ENCODE measurements around the gene PXMP4. TPM values are rescaled to one million over a fixed set of nuclear protein-coding genes. Genes with fewer than 3 reads are reported as not detected.
A peak's percentile ranks its signal among the peaks of the same experiment; 100 is the strongest.

PXMP4 gene
- 2.1 and 2.5 TPM in 2 replicates for total RNA-seq

GRCh38 chr20:33719989-33720709 lies at the start of gene PXMP4:
TSS of gene PXMP4 (minus strand) at chr20:33720310. CDS start at chr20:33720207, 103 bp downstream.
- H3K4me3 ChIP-seq (ENCODE audit: low read depth, low read length): peak within 1 kb of the TSS; percentile 82
- no peak for TF ChIP-seq CTCF (conservative IDR thresholded peaks at IDR 0.05; ENCODE audit: low read depth, low read length)
- DNase-seq (ENCODE audit: low read depth): peak; percentile 93

- no peak overlapping the region for H3K4me3 ChIP-seq (ENCODE audit: low read depth, low read length)
- TF ChIP-seq CTCF (conservative IDR thresholded peaks at IDR 0.05; ENCODE audit: low read depth, low read length): no peak
- DNase-seq (ENCODE audit: low read depth): no peak
These were observed 48.9 kb upstream of the PXMP4 start for GRCh38 chr20:33769043-33769442.

- TF ChIP-seq CTCF (conservative IDR thresholded peaks at IDR 0.05; ENCODE audit: low read depth, low read length): no peak
- H3K4me3 ChIP-seq (ENCODE audit: low read depth, low read length): no peak overlapping the region
- no peak for DNase-seq (ENCODE audit: low read depth)
These were observed 47.6 kb upstream of the PXMP4 start for GRCh38 chr20:33767777-33768138.

- H3K4me3 ChIP-seq (ENCODE audit: low read depth, low read length): no peak overlapping the region
- DNase-seq (ENCODE audit: low read depth): no peak
- no peak for TF ChIP-seq CTCF (conservative IDR thresholded peaks at IDR 0.05; ENCODE audit: low read depth, low read length)
These were observed 46.6 kb upstream of the PXMP4 start for GRCh38 chr20:33766686-33767085.

- no peak overlapping the region for H3K4me3 ChIP-seq (ENCODE audit: low read depth, low read length)
- no peak for TF ChIP-seq CTCF (conservative IDR thresholded peaks at IDR 0.05; ENCODE audit: low read depth, low read length)
- DNase-seq (ENCODE audit: low read depth): no peak
These were observed 45.5 kb upstream of the PXMP4 start for GRCh38 chr20:33765592-33765991.

- no peak for TF ChIP-seq CTCF (conservative IDR thresholded peaks at IDR 0.05; ENCODE audit: low read depth, low read length)
- H3K4me3 ChIP-seq (ENCODE audit: low read depth, low read length): no peak overlapping the region
- no peak for DNase-seq (ENCODE audit: low read depth)
These were observed 45.0 kb upstream of the PXMP4 start for GRCh38 chr20:33765099-33765498.

- no peak overlapping the region for H3K4me3 ChIP-seq (ENCODE audit: low read depth, low read length)
- TF ChIP-seq CTCF (conservative IDR thresholded peaks at IDR 0.05; ENCODE audit: low read depth, low read length): no peak
- no peak for DNase-seq (ENCODE audit: low read depth)
These were observed 41.7 kb upstream of the PXMP4 start for GRCh38 chr20:33761698-33762250.
